ENCODE measurements around the gene SLC8A3.

Gene SLC8A3

DNA sequence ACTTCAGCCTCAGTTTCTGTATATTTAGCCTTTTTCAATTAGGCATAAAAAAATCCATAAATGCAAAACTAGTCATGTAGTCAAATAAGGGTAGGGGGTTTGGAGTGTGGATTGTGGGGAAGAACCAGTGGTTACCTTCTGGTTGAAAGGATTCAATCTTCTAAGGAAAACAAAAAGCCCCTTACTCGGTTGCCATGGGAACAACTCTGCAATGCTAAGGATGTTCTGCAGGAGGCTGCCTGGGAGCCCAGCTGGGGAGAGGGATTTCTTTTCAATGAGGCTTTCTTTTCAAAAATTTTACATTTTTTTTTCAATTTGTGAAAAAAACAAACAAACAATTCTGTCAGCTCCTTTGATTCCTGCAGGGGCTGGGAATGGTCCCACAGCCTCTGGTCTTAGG lies 67.2 kb downstream of the SLC8A3 start:
- DNase-seq, result no peak

DNA sequence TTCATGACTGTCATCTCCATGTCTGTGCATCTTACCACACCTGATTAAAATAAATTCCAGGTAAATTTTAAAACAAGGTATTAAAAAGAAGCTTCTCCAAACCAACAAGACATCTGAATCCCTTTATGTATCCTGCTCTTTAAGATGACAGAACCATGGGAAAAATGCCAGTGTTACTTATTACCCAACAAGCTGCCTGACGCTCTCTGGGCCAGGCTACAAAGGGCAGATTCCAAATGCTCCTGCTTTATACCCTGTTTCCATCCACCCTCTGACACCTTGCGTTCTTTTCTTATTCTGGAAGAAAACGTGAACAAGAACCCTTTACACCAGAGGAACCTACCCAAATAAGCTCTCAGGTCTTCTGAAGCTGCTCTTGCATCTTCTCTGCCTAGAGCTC lies 70.7 kb downstream of the SLC8A3 start:
- DNase-seq, result no peak

DNA sequence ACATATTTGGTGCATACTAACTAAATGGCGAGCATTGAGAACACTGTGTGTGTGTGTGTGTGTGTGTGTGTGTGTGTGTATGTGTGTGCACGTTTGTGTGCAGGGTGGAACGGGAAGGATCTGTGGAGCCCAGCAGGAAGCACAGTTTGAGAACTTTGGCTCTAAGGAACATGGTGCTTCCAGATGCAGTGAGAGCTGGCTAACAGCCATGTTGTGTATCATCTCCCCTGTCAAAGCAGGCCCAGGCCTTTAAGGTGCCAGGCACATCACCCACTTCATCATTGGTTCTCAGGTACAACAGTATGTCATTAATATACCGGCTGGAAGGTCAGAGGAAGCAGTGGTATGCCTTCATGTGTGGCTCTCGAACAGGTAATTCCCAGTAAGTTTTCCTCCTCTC lies 72.5 kb downstream of the SLC8A3 start:
- no peak for DNase-seq

DNA sequence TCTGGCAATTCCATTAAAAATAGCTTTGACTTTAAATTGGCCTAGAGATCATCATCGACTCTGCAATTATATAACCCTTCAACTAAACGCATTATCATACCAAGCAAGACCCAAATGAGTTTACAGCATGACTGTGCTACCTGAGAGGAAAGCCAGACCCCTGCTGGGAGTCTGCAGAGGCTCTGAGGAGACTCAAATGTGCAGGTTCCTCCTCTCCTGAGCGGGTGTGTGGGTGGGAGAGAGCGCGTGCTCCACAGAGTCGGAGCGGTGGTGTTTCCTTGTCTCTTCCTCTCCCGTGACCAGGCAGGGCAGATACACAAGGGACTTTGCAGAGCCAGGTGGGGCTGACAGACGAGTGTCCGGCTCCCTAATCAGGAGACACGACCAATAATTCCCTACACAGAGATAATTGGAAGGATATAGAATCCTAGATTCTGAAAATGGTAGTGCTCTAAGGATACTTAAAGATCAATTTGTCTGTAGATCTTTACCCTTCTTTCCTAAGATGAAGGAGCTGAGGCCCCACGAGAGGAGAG lies 74.1 kb downstream of the SLC8A3 start:
- no peak for DNase-seq

DNA sequence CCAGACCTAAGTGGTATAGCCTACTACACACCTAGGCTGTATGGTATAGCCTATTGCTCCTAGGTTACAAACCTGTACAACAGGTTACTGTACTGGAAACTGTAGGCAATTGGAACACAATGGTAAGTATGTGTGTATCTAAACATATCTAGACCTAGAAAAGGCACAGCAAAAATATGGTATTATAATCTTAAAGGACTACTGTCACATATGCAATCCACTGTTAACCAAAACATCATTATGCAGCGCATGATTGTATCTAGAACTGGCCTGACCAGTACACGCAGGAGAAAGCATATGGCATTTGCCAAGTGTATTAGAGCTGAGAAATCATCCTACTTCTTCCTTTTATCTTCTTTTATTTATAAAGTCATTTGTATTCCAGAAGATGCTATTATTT lies 75.5 kb downstream of the SLC8A3 start:
- DNase-seq, result no peak

DNA sequence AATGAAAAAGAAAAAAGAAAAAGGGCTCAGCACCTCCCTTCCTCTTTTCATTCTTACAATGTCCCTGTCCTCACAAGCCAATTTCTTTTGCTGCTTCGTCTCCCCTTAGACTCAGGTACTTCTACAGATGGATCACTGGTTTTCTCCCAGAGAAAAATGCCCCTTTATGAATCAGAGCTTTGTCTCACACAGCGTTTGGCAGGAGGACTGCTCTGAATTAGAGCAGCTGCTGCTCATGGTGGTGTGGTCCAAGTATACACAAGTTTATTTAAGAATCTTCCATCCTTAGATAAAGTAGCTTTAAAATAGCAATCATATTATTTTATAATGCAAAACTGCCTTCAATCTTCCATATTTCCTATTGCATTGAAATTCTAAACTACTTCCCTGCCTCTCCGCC lies 80.3 kb downstream of the SLC8A3 start:
- no peak for DNase-seq

DNA sequence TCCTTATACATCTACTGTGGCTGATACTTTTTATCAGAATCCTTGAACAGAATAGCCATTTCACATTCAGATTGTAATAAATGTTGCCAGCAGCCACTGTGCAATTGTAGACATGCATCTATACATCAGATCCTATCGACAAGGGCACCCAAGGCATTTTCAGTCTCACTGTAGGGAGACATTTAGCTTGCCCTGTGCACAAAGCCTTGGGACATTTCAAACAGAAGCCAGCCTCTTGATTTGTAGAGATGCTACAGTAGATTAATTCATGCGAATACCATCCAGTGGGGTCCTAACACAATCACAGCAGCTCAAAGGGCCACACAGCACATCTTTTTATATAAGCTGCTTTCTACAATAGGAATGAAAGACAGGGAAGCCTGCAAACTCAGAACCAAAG lies 81.4 kb downstream of the SLC8A3 start:
- no peak for DNase-seq

DNA sequence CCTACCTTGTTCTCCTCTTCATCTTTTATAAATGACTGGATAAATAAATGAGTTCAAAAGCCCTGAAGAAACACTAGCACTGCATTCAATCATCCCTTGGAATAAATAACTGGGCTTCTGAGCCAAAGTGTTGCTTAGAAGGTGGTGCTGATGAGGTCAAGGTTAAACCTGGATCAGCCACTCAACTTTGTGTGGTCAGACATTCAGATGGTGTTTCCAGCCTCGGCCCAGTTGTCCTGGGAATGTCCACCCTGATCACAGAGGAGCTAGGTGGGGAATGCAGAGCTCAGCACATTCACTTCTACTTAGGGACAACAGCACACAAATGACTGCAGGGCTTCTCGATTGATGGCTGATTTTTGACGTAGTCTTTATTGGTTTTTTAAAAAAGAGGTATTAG lies 88.7 kb downstream of the SLC8A3 start:
- no peak for DNase-seq

DNA sequence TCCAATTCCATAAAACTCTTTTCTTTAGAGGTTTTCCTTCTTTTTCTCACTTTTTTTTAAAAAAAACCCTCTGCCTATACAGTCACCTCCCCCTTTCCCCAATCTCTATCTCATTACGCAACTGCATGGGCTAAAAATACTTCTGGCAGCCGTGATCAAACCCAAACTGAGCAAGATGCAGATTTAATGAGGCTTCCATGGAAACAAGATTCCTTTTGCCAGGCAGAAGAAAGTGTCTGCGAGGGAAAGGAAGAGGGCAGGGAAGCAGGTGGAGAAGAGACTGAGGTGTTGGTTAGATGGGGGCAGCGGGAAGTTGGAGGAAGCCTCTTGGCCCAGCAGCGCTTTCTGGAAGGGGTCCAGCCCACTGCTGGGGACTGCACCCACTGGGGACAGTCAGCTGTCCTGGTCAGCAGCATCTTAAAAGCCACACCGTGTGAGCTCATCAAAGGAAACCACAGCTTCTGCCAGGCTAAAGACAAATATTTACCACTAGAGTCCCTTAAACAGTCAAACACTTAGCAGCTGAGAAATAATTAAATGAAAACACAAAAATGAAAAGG lies 90.4 kb downstream of the SLC8A3 start:
- DNase-seq, result no peak

DNA sequence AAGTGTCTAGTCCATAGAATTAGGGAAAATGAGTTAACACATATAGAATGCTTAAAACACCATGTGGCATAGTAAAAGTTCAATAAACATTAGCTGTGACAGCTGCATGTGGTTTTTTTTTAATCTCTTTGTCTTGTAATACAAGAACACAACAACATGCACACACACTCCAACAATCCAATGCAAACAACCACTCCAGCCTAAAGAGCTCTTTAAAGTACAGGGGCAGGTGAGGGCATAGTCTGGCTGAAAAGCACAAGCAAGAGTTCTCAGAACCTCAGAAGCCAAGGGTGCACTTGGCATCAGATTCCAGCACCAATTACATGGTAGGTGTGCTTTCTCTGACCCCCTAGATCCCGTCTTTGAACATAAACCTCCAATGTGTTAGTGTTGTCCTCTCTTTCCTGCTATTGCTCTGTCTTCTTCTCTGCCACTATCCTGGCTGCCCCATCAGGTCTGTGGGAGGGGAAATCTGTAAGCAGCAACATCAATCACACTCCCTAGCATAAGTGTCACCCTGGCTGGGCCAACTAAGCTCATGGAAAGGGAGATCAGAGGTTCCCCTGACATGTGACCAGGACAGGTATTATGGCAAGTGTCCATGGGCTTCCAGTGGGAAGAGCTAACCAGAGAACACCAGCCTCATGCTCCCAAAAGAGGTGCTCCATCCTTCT lies 91.0 kb downstream of the SLC8A3 start:
- no peak for DNase-seq

DNA sequence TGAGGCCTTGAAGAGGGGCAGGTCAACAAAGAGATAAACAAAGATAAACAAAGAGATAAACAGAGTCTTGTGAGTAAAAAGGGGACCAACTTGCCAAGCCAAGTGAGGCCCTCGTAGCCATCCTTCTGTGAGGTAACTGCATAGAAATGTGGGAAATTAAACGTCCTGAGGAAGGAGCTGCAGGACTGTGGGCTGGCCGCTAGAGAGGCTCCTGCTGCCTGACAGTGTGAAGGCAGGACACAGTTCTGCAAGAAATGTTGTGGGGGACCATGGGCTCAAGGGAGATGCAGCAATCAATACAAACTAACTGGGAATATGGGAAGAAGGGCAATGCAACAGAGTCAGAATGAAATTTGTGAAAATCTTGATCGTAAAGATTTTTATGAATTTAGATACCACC lies 91.9 kb downstream of the SLC8A3 start:
- DNase-seq, result no peak

DNA sequence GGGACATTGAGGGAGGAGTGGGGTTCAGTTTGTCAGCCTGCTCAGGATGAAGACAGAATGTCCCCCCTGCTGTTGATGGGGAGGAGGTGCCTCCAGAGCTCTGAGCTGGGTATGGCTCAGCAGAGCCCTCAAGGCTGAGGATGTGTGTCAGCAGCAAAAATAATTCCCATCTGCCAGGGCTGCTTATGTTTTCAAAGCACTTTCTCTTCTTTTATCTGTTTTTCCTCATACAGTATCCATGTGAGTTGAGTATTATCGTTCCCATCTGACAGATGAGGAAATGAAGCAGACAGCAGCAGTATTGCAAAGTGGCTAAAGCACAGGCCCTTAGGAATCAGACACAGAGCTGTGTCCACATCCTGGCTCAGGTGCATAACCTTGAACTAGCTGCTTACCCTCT lies 94.1 kb downstream of the SLC8A3 start:
- no peak for DNase-seq

DNA sequence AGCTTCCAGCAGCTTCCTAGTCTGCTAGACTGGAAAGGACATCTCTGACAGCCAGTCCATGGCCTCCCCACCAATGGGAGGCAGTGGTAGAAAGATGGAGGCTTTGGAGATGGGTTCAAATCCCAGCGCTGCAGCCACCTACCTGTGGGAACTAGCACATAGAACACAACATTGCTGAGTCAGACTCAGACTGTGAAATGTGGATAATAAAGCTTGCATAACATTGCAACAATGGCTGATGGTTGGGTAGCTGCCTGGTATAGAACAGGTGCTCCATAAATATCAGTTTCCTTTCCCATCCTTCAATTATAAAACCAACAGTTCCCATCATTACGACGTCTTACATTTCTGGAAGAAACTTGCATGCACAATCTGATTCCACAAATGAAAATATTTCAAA lies 94.6 kb downstream of the SLC8A3 start:
- no peak for DNase-seq

DNA sequence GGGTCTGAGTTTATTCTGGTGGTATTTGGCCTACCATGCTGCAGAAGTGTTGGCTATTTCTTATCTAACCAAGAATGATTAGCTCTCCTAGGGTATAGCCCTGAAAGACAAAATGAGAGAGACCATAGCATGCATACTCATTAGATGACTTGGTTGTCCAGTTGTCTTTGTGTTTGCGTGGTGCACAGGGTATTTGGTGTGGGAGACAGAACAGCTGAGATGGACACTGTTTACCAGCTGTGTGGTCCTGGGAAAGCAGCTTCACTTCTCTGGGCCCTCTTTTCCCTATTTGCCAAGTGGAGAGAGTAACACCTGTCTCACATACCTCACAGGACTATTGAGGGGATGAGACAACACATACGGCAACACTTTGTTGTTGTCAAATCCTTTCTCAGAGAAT lies 95.6 kb downstream of the SLC8A3 start:
- no peak for DNase-seq

DNA sequence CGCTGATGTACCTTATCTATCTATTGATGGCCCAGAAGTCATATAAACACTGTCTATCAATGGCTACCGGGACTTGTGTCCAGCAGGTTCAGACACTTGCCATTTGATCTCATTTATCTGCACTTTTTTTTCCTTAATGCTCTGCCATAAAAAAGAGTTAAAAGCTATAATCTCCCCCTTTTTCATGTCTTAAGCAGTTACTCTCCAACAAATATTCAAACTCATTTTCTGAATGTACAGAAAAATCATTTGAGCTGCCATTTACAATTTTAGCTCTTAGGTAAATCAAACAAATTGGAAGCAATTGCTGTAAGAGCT lies 101.4 kb downstream of the SLC8A3 start:
- DNase-seq, result no peak

DNA sequence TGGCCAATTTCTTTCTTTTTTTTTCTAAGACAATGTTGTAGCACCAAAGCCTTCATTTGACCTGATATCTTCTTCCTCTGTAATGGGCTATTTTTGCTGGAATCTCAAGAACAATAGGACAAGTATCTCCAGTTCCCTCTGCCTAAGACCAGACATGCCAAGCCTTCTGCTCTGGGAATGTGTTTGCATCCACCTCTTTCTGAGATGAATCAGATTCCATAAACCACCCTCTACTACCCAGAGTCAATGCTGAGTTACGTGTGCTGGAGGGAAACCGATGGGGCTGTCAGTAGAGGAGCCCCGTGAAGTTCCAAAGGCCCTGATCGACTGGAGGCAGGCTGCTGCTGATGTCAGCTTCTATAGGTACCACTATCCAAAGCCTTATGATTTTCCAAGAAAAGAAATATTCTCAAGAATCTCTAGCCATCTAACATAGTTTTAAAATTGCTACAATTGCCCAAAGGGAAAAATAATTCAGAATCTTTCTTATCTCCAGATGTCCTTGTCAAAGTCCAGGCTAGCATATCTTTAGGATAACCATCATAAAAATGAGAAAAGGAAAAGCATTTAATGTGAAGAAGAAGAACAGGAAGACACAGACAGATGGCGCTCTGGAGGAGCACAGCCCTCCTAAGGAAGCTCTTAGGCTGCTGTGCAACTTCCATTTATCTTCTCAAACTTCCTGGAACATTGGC lies 101.9 kb downstream of the SLC8A3 start:
- DNase-seq, result peak; percentile 2

DNA sequence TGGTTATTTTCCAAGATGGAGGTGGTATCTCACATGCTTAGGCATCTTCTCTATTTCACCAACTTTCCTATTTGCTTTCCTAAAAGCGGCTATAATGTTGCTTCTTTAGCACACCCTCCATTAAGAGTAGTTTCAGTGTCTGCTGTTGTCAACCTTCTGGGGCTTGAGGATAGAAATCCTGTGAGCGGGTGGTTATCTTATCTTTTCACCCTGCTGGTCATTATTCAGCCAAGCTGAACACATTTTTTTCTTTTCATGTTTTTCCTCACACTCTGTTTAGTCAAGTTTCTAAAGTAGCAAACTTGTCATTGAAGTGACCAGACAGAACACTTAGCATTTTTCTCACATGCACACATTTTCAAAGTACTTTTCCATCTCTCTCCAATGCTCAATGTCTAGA lies 104.5 kb downstream of the SLC8A3 start:
- no peak for DNase-seq

DNA sequence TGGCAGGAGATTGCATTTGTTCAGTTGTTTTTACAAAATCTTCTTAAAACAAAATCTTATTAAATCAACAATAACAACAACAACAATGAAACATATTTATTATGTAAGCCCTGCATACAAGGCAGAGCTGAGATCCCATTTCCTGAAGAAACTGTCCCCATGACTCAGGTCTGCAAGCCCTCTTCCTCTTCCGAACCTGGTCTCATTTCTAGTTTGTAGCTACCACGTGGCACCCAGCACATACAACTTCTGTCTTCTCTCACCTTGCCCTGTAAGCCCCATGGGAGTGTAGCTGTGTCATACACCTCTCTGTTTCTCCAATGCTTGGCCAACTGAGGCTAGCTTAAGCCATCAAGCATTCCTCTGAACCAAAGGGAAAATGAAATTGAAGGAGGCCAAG lies 106.4 kb downstream of the SLC8A3 start:
- no peak for DNase-seq

DNA sequence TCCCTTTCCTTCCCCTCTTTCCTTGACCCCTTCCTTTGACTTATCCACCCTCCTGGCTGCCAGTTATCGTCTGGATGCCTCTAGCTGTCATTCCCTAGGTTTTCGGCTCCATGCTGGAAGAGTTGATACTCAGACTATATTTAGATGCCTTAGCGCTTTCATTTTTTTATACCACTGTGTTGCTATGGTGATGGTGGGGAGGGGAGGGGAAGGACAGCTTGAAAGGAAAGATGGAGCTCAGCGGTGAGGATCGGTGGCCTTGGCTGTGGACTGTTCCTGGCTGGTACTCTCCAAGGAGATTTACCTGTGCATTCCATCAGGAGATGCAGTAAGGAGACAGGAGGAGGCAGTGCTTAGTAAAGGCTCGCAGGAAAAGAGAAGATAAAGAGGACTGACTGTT lies 108.7 kb downstream of the SLC8A3 start:
- DNase-seq, result no peak

DNA sequence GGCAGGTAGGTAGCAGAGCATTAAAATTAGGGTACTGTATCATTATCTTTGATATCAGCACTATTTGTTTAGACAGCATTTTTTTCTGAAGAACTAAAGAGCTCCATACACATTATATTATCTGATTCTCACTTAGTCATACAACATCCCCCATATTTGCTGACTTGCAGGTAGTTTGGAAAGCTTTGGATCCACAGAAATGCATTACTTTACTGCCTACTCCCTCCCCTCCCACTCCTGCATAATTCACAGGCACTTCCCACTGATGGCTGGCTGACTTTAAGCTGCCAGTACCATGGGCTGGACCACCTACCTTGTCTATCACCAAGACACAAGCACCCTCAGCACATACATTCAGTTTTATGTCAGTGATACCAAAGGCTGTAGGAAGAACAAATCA lies 110.4 kb downstream of the SLC8A3 start:
- no peak for DNase-seq

DNA sequence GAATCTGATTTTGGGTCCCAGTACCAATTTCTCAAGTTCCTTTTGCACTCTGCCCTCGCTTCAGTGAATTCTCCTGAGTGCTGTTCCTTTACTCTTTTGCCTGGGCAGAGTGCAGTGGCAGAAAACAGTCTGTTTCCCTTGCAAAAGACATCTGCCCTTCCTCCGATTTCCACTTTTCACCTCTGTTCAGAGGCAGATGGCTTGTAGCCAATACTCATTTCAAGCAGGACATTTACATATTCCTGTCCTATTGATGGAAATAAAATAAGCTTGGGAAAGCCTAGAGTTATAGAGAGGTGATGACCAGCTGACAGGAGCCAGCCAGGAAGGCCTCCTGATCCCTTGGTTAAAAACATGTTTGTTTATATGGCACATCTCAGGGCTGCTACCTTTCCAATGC lies 111.0 kb downstream of the SLC8A3 start:
- no peak for DNase-seq

DNA sequence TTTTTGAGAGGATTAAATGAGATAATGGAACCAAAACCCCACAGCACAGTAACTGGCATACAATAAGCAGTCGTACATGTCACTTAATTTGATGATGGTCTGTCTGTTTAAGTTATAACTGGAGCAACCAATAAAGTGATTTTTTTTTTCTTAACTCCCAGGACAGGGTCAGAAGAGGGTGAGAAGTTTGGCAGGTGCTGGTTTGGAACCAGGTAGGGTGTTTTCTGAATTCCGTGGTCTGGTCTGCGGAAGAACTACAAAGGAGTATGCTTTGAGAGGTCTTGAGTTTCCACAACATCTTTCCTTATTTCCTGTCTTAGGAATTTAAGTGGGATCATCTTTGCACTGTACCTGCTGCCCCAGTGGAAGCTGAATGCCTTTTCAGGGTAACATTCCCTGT lies 111.7 kb downstream of the SLC8A3 start:
- no peak for DNase-seq

DNA sequence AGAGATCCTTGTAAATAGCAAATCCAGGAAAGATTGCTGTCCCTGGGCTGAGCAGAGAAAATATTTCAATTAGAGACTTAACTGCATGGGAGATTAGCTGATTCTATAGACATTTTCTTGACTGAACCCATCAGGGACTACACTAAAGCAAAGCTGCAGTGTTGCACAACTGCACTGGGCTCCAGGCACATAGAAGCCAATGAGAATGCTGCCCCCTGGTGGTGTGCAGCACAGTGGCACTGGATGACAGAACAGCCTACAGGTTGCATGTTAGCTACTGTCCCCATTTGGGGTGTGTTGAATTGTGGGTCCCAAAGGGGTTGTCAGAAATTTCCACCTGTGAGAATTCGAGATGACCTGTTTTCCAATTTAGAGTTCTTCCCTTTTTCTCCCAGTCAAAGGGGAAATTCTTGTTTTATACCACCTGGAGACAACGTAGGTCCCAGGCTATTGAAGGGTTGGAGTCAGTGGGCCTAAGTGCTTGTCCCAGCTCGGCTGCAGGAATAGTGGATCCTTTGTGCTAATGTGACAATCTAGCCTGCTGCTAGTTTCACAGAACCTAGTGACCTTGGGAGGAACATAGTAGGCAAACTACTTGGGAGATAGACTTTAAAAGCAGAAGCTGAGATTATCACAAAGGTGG lies 114.7 kb downstream of the SLC8A3 start:
- DNase-seq, result no peak

DNA sequence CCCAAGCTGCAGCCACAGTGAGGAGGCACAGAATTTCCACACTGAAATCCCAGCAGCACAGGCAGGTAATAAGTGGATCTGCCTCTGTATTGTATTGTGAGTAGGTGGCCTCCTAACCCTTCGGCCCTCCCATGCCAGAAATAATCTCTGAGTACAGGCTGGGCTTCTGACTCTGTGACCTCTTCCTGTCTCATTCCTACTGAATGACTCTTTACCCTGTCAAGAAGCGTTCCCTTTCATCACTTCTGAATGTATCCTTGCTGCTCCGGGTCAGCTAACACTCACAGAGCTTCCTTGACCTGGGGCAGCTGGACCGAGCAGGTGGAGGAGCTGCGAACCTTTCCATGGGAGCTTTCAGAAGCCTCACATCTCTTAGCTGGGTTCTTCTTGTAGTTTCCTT lies 119.6 kb downstream of the SLC8A3 start:
- DNase-seq, result no peak

Data from right kidney (tissue), 1 donor.